Astrocyte of the spinal cord (primary cell): ENCODE results near the gene FNBP1L.
A peak's percentile ranks its signal among the peaks of the same experiment; 100 is the strongest.

Experiments
- DNase-seq: peaks from one replicate; pipeline ENCODE4 v3.0.0; 2011; ENCODE audit warnings: low read depth, low spot score
- H3K4me3 ChIP-seq: 2 replicates; pipeline ENCODE4 v1.5.1; 2011; ENCODE audit warnings: low read depth, mild to moderate bottlenecking, low read length, moderate library complexity
- in situ Hi-C: cut with HindIII; loops from 2 replicates; pipeline ENCODE4 v1.10.0; 2017; ENCODE audit warnings: low sequenced_read_pairs
- TF ChIP-seq, protein P1 (sequence below): IDR thresholded peaks from 2 replicates; pipeline ENCODE4 v1.5.1; 2012; ENCODE audit warnings: low read depth, mild to moderate bottlenecking, low read length, inconsistent platforms

The FNBP1L gene

GRCh38 chr1:93567255-93567918 lies 119.5 kb downstream of the FNBP1L start:
- in situ Hi-C loops = no loop called here
- TF ChIP-seq, protein P1, sequence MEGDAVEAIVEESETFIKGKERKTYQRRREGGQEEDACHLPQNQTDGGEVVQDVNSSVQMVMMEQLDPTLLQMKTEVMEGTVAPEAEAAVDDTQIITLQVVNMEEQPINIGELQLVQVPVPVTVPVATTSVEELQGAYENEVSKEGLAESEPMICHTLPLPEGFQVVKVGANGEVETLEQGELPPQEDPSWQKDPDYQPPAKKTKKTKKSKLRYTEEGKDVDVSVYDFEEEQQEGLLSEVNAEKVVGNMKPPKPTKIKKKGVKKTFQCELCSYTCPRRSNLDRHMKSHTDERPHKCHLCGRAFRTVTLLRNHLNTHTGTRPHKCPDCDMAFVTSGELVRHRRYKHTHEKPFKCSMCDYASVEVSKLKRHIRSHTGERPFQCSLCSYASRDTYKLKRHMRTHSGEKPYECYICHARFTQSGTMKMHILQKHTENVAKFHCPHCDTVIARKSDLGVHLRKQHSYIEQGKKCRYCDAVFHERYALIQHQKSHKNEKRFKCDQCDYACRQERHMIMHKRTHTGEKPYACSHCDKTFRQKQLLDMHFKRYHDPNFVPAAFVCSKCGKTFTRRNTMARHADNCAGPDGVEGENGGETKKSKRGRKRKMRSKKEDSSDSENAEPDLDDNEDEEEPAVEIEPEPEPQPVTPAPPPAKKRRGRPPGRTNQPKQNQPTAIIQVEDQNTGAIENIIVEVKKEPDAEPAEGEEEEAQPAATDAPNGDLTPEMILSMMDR = no peak
- no peak overlapping the region for H3K4me3 ChIP-seq
- peak; percentile 79 for DNase-seq

DNA sequence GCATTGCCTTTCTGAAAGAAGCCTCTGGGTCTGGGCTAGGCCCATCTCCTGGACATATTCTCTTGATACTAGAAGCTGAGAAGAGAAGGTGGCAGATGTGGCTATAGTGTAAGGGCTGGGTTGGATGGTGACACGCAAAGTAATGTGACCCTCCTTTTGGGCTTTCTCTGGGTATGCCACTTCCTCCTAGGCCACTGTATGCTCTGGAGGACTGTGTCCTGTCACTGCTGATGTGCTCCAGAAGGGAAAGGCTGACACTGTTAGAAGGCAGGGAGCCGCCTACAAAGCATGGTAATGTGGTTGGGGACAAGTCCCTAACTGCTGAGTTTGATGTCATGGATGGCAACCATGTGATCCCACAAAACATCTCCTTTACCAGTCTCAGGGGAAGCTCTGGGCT lies 121.6 kb downstream of the FNBP1L start:
- no peak overlapping the region for H3K4me3 ChIP-seq
- TF ChIP-seq, protein P1 = no peak
- no peak for DNase-seq
- in situ Hi-C loops = no loop called here

DNA sequence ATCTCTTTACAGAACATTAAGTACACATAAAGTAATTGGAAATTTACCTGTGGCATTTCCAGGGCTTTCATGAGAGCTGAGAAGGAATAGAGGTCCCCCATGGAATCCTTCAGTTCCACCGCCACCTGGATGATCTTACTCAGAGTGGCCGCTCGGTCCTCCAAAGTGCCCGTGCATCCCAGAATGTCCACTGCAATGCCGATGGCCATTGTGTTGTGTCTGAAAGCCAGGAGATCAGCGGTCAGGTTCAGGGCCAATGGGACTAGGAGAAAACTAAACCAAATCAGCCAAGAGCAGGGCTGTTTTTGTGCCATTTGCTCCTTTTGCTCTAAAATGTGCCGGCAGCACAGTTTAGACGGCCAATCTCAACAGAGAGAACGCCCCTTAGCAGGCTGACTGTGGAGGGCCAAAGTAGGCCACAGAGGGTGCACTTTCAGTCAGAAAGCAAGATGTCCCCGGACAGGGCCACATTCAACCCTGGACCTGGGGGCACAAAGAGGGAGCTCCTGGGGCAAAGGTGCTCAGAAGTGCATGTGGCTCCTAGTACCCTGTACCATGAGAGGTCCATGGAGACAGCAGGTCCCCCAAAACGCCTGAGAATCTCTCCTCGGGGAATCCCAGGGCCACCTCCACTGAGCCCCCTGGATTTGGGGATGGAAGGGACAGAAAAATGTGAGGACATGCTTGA lies 123.8 kb downstream of the FNBP1L start:
- no peak overlapping the region for H3K4me3 ChIP-seq
- TF ChIP-seq, protein P1 = no peak
- no peak for DNase-seq
- in situ Hi-C loops = no loop called here

DNA sequence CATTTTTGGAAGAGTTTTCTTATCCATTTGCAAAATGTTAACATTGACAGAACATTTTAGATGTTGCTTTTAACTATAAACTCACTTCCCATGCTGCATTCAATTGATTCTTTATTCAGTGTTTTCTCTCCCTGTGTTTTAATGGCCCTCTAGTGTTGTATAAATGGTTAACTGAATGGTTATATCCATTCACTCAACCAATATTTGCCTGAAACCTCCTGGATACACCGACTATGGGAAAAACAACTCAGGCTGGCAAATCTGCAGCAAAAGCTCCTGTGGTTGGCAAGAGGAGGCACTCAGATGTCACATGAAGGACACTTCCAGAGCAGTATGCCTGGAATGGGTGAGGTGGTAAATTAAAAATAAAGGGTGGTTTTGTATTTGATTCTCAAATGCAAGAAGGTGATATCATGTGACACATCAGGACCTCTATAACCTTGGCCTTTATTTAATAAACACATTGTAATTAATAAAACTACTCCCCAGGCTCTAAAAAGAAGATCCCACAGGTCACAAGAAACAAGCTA lies 126.1 kb downstream of the FNBP1L start:
- in situ Hi-C loops = no loop called here

GRCh38 chr1:93574511-93574910 lies 126.6 kb downstream of the FNBP1L start:
- DNase-seq = no peak
- H3K4me3 ChIP-seq = no peak overlapping the region
- TF ChIP-seq, protein P1 = no peak
- in situ Hi-C loops = no loop called here

More for the DNA sequence above, 126.1 kb downstream of the FNBP1L start:
- H3K4me3 ChIP-seq = no peak overlapping the region
- no peak for DNase-seq
- TF ChIP-seq, protein P1 = no peak

DNA sequence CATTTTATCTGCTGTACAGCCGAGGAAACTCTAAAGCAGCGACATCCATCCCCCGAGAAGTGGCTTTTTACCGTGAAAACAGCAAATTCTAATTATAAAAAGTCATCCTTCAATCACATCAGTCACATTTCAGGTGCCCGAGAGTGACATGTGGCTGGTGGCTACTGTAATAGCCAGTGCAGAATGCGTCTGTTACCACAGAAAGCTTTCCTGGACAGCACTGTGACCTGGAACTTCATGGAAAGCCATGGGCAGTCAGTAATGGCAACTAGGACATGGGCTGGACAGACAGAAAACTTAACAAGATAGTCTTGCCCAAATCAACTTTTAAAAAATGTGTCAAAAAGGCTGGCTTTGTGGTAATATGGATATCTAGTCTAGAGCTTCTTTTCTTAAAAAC lies 127.1 kb downstream of the FNBP1L start:
- DNase-seq = no peak
- TF ChIP-seq, protein P1 = no peak
- H3K4me3 ChIP-seq = no peak overlapping the region
- in situ Hi-C loops = no loop called here
